Measurements from ENCODE around the gene VSIG10L2.

- TF ChIP-seq CTCF (IDR thresholded peaks at IDR 0.05) (no peak), ZFX (IDR thresholded peaks at IDR 0.05; ENCODE audit: borderline replicate concordance) (no peak)
These were observed 21.3 kb upstream of the VSIG10L2 start for GRCh38 chr11:125924384-125925007.

All from 22Rv1 (cell line).